LNCAP (cell line): Measurements from ENCODE around the gene MYO1G.

Experiments used
- CTCF ChIP-seq: fragments of 450-650 bp; IDR thresholded peaks from 2 replicates; pipeline ENCODE4 v1.5.1; 2017; ENCODE audit warnings: mild to moderate bottlenecking

Gene MYO1G

DNA sequence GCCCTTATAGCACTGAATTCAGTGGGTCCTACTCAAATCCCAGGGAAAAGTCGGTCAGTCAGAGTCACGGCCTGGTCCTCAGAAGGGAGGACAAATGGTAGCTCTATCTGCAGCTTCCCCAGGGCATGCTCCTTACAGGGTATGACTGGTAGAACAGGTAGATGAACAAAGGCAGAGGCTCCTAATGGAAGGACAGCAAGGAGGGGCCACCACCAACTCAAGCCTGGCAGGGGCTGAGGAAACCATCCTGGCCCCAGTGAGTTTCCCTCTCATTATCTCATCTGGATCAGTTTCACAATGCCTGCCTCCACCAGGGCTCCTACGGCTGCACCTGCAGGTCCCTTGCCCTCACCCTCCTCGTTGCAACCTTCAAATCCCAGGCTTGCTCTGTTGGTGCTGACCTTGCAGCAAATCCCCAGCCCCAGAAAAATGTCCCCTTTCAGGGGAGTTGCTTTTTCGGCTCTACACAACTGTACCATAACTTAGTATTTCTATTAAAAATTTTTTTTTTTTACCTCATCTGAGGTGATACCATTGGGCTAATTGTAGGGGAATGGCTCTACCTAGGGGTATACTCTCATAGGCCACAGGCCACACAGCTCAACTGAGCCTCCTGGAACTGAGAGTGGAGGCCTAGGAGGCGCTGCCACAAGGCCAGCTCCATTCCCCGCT is 2.4 kb upstream of the MYO1G start:
- TF ChIP-seq CTCF, result no peak

GRCh38 chr7:44980393-44981034 is 1.7 kb upstream of the MYO1G start:
- TF ChIP-seq CTCF, result no peak

DNA sequence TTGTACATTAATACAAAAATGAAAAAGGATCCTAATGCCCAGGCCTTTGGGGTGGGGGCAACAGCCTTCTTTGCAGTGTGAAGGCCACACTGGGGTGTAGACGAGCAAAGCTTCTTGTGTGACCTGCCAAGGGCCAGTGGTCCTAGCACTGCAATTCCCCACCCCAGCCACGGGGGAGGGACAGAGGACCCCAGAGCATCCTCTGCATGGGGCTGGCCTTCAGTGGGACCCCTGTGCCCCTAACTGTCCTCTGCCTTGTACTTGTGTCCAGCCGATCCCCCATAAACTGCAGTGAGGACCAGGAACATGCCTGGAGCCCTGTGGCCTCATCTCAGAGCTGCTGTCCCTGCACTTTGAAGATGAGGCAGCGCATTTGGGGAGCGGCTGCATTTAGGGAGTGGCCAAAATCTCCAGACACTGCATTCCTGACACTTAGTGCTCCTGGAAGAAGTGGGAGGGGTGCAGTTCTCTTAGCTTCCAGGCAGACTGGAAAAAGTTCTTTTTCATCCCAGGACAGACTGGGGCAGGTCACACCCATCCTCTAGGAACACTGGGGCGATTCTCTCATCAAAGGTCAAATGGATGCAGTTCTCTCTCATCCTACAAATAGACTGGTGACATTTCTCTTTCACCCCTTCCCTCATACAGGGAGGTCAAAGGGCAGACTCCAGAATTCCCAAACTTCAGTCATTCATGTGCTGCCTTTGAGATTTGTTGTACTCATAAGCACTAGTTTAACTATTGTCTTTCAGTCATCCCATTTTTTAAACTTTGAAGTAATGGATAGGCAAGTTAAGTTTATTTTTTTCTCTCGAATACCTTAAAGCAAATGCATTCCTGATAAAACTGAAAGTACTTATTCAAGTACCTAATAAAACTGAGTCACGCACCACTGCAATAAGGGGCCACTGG is 922 bp upstream of the MYO1G start:
- no peak for TF ChIP-seq CTCF

- TF ChIP-seq CTCF, result no peak
These were observed 868 bp downstream of the MYO1G start for GRCh38 chr7:44977959-44978335.

DNA sequence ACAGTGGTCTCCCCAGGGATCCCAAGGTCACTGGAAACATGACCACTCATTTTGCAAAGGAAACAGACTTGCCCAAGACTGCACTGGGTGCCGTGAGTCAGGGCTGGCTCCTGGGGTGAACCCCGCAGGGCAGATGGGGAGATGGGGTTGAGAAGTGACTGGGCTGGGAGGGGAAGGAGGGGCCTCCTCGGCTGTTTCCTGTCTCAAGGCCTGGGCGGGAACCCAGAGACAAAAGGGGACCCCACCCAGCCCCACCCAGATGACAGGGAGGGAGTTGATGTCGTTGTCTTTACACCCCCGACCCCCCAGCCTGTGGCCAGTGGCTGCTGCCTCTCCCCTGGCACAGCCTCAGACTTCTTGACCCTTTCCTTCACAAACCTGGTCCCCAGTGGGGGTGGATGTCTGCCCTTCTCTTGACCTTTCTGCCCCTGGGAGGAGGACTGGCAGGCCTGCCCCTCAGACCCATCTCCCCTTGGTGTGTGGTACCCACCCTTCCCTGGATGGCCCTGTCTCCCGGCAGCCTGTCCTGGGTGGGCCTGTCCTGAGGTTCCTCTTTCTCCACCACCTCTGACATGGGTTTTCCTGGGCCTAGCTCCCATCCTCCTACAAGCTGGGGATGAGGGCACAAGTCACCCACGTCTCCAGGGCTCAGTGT is 1.4 kb downstream of the MYO1G start:
- TF ChIP-seq CTCF, result no peak

- no peak for TF ChIP-seq CTCF
These were observed 2.0 kb downstream of the MYO1G start for GRCh38 chr7:44976746-44977196.

DNA sequence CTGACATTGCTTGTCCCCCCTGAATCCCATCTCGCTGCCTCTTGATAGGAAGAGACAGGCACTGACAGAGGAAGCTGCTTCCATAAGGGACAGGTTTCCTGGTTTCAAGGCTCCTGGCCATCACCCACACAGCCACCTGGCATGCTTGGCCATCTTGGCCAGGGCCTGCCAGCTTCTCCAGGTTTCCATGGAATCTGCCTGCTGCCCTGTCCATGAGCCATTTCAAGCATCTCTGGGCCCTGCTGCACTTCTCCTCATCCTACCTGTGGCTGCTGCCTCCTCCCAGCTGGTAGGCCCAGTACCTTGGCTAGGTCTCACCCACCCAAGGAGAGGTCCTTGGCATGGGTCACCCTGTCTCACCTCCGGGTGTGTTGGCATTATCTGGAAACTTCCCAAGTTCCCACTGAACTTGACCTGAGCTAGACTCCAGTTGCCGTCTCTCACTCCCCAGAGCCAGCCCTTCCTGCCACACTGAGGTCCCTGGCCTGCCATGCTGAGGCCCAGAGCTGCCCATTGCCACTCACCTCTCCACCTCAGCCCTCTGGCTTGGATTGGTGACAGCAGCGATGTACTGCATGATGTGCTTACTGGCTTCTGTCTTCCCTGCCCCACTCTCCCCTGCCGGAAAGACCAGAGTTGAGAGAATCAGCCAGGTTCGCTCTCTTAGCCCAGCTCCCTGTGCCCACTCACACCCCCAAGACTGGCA is 2.6 kb downstream of the MYO1G start:
- TF ChIP-seq CTCF, result no peak
